ENCODE measurements around the gene CELA1.

DNA sequence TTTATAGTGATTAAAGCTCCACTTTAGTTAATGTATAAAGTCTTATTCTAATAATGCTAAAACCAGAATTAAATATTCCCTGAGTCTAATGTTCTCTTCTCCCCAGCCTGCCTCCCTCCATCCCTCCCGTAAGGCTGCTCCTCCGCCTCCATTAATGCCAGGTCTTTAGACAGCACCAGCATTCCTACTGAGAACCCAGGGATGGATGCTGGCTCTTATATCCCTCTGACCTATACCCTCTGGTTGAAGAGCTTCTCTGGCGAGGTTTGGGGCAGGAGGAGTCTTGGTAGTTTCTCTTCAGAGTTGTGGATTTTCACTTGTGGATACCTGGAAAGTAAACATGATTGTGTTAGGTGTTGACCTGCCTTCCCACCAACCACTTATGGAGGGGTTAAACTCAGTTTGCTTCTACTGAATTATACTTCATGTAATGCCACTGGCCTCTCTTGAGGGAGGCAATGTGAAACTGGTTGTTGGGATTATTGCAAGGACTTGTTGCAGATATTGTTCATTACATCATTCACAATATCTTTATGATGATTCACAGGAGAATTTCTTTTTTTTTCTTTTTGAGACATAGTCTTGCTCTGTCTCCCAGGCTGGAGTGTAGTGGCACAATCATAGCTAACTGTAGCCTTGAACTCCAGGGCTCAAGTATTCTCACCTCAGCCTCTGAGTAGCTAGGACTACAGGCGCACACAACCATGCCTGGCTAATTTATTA lies 65.1 kb downstream of the CELA1 start:
- TF ChIP-seq ZNF274 (IDR thresholded peaks at IDR 0.05; ENCODE audit: low read depth, low read length), result no peak
- no peak for TF ChIP-seq YY1 (IDR thresholded peaks at IDR 0.05; ENCODE audit: insufficient read depth, insufficient read length)

Measured in NT2/D1 (cell line).